A549 (cell line): ENCODE data around the gene IL17REL. TPM values are rescaled to one million over a fixed set of nuclear protein-coding genes. Genes with fewer than 3 reads are reported as not detected.

Source experiments
- ATAC-seq, 2 experiments: fragments of 200-7000 bp in 1 of 2; fragments of >200 bp in 1 of 2; cut with Nextera tagmentation in 1 of 2; cut with Tn5 transposase in 1 of 2; 3 replicates each; pipeline versions ENCODE4 v1.8.0 to v1.9.1; 2018 to 2020; ENCODE audit warnings: mild to moderate bottlenecking in 1 of 2, moderate library complexity in 1 of 2
- CTCF ChIA-PET: fragments of 300-600 bp; sonication (Branson Sonifier 250); formaldehyde crosslinking; extraction: SDS; loops from one replicate; lab custom pipeline; 2021; ENCODE audit warnings: antibody characterized with exemption, inconsistent platforms; lab: Yijun Ruan, JAX
- POLR2A ChIA-PET: fragments of 350-600 bp; formaldehyde crosslinking; extraction: SDS; loops from one replicate; lab custom pipeline; 2021; ENCODE audit warnings: antibody characterized with exemption, inconsistent platforms; lab: Yijun Ruan, JAX
- DNase-seq, 2 experiments: peaks; one replicate each; pipeline versions ENCODE4 v3.0.0 to v3.0.0-alpha.2; 2011 to 2016; ENCODE audit warnings: low read depth in 1 of 2, low spot score in 1 of 2
- FAIRE-seq: peaks from 2 replicates; lab custom pipeline; 2011; peaks lifted over from hg19 to GRCh38; lab: Jason Lieb, UNC
- H3K27ac ChIP-seq, 2 experiments: fragments of >200 bp; sonication (Bioruptor Twin); formaldehyde crosslinking; 3 replicates each; pipeline ENCODE4 v1.5.1; 2016 to 2017
- H3K4me1 ChIP-seq: fragments of >200 bp; sonication (Bioruptor Twin); formaldehyde crosslinking; 3 replicates; pipeline ENCODE4 v1.6.1; 2016
- H3K4me2 ChIP-seq: fragments of >200 bp; sonication (Bioruptor Twin); formaldehyde crosslinking; 3 replicates; pipeline ENCODE4 v1.6.1; 2016
- H3K4me3 ChIP-seq: fragments of >200 bp; sonication (Bioruptor Twin); formaldehyde crosslinking; 3 replicates; pipeline ENCODE4 v1.5.1; 2016
- H3K9me3 ChIP-seq: fragments of >200 bp; sonication (Bioruptor Twin); formaldehyde crosslinking; 3 replicates; pipeline ENCODE4 v1.6.1; 2016
- BHLHE40 ChIP-seq: IDR thresholded peaks from 2 replicates; pipeline ENCODE4 v1.6.1; 2012; ENCODE audit warnings: low read depth, low read length, inconsistent platforms
- EP300 ChIP-seq, 2 experiments: fragments of >200 bp; sonication (Bioruptor Twin); formaldehyde crosslinking; IDR thresholded peaks; 2 replicates in 1 of 2; 3 replicates in 1 of 2; pipeline ENCODE4 v1.6.1; 2016 to 2017
- HOXA7 ChIP-seq: fragments of 250-450 bp; sonication (Bioruptor Pico); IDR thresholded peaks from 2 replicates; pipeline ENCODE4 v1.5.0; 2020; ENCODE audit warnings: mild to moderate bottlenecking, moderate library complexity
- HOXB5 ChIP-seq: fragments of 250-450 bp; sonication (Bioruptor Pico); IDR thresholded peaks from 2 replicates; pipeline ENCODE4 v1.5.0; 2020; ENCODE audit warnings: mild to moderate bottlenecking, moderate library complexity
- MAFK ChIP-seq: fragments of 450-650 bp; IDR thresholded peaks from 2 replicates; pipeline ENCODE4 v1.6.1; 2014; ENCODE audit not compliant: partially characterized antibody
- MYC ChIP-seq: IDR thresholded peaks from 2 replicates; pipeline ENCODE4 v1.6.1; 2012; ENCODE audit warnings: mild to moderate bottlenecking, inconsistent platforms, low read length, improper control_type of control experiment, borderline replicate concordance
- POLR2AphosphoS2 ChIP-seq: conservative IDR thresholded peaks from 2 replicates; pipeline ENCODE4 v1.6.1; 2012; ENCODE audit warnings: low read length, improper control_type of control experiment, inconsistent platforms
- SREBF2 ChIP-seq: fragments of 450-650 bp; IDR thresholded peaks from 2 replicates; pipeline ENCODE4 v1.6.1; 2014; ENCODE audit warnings: mild to moderate bottlenecking, moderate library complexity
- whole genome bisulfite sequencing: methylation state at CpG from one replicate; pipeline ENCODE4 v1.1.6; 2017; ENCODE audit errors: missing lambda C conversion rate; 5-methylcytosine and 5-hydroxymethylcytosine counted together
- polyA plus RNA-seq, 4 experiments: library from polyadenylated mRNA; depleted of rRNA in 3 of 4; stranded (reverse); fragments of >200 nt; fragmentation: RNase III in 1 of 4; extraction: RNeasy Plus Mini Kit Qiagen cat#74134 plus additional on column Dnase treatment in 1 of 4; gene quantifications; 2 replicates in 3 of 4; 3 replicates in 1 of 4; pipeline ENCODE4 v1.2.3, GENCODE V29; 2011 to 2017
- TF ChIP-seq, protein P1 (sequence below): IDR thresholded peaks from 2 replicates; pipeline ENCODE4 v1.6.1; 2012
- TF ChIP-seq, protein P2 (sequence below): IDR thresholded peaks from 2 replicates; pipeline ENCODE4 v1.6.1; 2012; ENCODE audit warnings: low read depth, borderline replicate concordance

The IL17REL gene
- polyA plus RNA-seq, 2 of the 4 experiments (the other 2 are of a cell fraction), result 0.06 TPM; not detected in 1

DNA sequence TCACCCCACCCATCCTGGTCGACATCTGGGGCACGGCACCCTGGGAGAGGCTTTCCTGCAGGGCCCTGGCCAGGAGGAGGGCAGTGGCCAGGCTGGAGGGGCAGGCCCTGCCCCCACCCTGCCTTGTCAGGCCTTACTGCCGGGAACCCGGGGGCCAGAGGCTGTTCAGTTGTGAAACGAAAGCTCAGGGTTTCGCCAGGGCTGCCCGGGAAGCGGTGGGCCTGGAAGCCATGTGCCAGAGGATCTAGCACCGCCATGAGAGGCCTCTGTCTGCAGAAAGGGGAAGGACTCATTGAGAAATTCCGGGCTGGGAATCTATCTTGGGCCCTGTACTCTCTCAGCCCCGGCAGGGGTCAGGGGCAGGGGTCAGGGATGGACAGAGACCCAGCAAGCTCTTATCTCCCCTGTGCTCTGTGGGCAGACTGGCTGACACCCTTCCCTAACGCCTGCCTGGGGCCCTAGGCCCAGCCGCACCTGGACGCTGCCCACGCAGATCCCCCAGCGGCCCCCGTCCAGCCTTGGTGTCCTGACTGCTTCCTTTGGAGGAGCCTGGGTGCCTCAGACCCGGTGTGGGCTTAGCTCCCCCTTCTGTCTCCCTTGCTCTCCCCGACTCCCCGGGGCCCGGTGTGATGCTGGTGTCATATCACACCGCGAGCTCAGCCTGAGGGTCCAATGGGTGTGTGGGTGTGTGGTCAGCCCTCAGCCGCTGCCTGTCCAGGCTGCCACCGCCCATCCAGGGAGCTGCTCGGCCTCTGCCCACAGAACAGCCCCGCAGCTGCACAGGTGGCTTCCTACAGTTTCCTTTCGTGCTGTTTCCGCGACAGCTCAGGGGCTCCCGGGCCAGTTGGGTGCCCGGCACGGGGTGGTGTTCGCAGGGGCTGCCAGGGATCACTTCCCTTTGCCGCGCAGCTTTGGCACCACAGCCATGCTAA is 45.5 kb downstream of the IL17REL start:
- TF ChIP-seq MYC (no peak), BHLHE40 (no peak), MAFK (no peak)
- TF ChIP-seq, protein P1, sequence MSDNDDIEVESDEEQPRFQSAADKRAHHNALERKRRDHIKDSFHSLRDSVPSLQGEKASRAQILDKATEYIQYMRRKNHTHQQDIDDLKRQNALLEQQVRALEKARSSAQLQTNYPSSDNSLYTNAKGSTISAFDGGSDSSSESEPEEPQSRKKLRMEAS, result no peak
- TF ChIP-seq, protein P2, sequence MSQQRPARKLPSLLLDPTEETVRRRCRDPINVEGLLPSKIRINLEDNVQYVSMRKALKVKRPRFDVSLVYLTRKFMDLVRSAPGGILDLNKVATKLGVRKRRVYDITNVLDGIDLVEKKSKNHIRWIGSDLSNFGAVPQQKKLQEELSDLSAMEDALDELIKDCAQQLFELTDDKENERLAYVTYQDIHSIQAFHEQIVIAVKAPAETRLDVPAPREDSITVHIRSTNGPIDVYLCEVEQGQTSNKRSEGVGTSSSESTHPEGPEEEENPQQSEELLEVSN, result no peak
- Histone ChIP-seq H3K27ac (peak overlapping the region in 1 of 2 experiments; percentile 96; a peak in 4 of 6 replicates), H3K4me1 (peaks cover 53% of the 10 kb centered on the region), H3K9me3 (no peaks in the 10 kb centered on the region), H3K4me2 (no peak overlapping the region), H3K4me3 (no peak overlapping the region)
- WGBS, result 84% methylated on average over 17 of the region's 36 CpGs
- POLR2A ChIA-PET, result no interaction called here
- CTCF ChIA-PET, result interaction anchor here (1.1 to 1.7 kb wide), 2 partner anchors 16 to 63 kb away, joined by 3 to 9 read pairs; no protein-coding TSS in a partner anchor
- ATAC-seq, result no peak
- FAIRE-seq, result no peak
- DNase-seq, result no peak

DNA sequence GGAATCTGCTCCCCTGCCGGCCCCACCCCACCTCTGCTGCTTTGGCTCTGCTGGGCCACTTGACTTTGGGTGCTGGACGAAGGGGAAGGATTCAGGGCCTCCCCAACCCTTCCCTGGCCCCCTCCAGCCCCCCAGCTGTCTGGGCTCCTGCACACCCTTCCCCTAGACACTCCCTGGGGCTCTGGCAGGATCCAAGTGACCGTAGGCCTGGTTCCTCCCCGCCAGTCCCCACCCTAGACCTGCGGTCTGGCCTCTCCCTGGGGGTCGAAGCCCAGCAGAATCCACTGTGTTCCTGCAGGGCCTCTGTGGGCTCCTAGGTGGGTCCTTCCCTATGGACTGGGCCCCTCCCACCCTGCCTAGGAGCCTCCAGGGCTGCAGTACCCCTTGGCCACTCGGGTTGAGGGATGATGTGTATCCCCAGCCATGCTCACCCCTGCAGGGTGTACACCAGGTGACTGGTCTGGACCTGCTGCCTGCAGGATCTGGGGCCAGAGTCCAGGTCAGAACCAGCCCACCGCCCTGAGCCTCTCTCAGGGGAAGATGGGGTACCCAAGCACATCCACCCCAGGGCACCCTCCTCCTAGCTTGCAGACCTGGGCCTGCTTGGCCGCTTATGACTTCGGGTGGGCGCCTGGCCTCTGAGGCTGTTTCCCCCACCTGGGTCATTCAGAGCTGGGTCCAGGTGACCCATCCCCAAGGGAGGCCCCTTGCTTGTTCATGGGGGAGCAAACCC is 46.4 kb downstream of the IL17REL start:
- FAIRE-seq (no peak), ATAC-seq (no peak)
- WGBS, result 81% methylated on average over 6 of the region's 11 CpGs

GRCh38 chr22:49965091-49966040 is 47.2 kb downstream of the IL17REL start:
- ATAC-seq, result no peak
- no peak for FAIRE-seq
- Histone ChIP-seq H3K4me1 (peaks cover 46% of the 10 kb centered on the region), H3K27ac (peak overlapping the region in 1 of 2 experiments; percentile 96; a peak in 2 of 6 replicates), H3K4me3 (no peak overlapping the region), H3K4me2 (no peak overlapping the region), H3K9me3 (no peaks in the 10 kb centered on the region)
- TF ChIP-seq EP300 (IDR thresholded peaks at IDR 0.05), result no peak
- WGBS, result 87% methylated on average over 7 of the region's 22 CpGs
- POLR2A ChIA-PET, result no interaction called here
- CTCF ChIA-PET, result no interaction called here
- no peak for DNase-seq

More for the DNA sequence above, 46.4 kb downstream of the IL17REL start:
- Histone ChIP-seq H3K9me3 (no peaks in the 10 kb centered on the region), H3K4me3 (no peak overlapping the region), H3K4me2 (no peak overlapping the region), H3K4me1 (peaks cover 49% of the 10 kb centered on the region), H3K27ac (peak overlapping the region in 1 of 2 experiments; percentile 96; a peak in 3 of 6 replicates)
- ChIA-PET POLR2A (no interaction called here), CTCF (interaction anchor here (1.1 kb wide), 1 partner anchor 17 kb away, joined by 3 read pairs; no protein-coding TSS in a partner anchor)
- DNase-seq, result no peak
- TF ChIP-seq SREBF2, result no peak
- 0 out of 2 replicates have a peak, but pooled peaks have one; percentile 35 for TF ChIP-seq POLR2AphosphoS2

DNA sequence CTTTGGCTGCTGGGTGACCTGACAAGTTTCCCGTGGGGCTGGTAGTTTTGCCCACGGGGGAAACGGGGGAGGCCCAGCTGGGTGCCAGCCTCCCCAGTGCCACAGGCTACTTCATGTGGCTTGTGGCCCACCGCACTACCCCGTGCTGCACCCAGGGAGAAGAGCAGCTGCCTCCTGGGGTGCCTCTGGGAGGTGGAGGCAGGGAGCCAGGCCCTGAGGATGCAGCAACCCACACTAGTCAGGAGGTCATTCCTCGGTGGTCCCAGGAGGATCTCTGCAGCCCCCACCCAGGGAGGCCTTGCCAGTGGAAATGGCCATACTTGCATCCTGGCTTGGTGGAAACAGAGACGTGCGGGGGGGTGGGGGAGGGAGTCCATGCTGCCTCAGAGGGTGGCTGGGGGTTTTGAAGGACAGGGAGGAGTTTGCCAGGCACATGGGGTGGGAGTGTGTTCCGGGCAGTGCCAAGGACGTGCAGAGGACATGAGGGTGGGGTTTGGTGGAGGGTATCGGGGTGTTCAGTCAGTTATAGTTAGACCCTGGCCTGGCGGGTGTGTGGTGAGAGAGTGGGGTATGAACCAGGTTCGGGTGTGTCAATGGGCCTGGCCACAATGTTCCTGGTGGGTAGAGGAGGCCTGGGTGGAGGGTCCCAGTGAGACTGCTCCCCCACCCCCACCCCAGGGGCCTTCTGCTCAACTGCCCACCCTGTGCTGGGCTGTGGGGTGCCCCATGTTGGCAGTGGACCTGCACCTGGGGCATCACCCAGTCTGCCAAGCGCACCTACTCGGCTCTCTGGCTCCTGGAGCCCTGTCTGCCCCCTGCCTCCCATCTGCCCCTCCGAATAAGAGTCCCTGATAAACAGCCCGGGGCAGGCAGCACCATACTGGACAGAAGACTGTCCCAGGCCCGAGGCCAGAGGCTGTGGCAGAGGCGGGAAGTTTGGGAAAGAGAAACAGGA is 48.2 kb downstream of the IL17REL start:
- CTCF ChIA-PET, result no interaction called here
- FAIRE-seq (no peak), DNase-seq (no peak)
- Histone ChIP-seq H3K27ac (peak overlapping the region in 1 of 2 experiments; percentile 96; a peak in 3 of 6 replicates), H3K4me3 (no peak overlapping the region), H3K4me2 (peak overlapping the region; percentile 93; the same call in 2 of the 3 replicates), H3K9me3 (no peaks in the 10 kb centered on the region)
- POLR2A ChIA-PET, result no interaction called here
- WGBS, result 70% methylated on average over 11 of the region's 19 CpGs
- TF ChIP-seq HOXB5 (no peak), HOXA7 (CRISPR knock-in tag) (0 out of 2 replicates have a peak, but pooled peaks have one; percentile 3)
- TF ChIP-seq, all 56 proteins: peak for 1
- H3K4me1 ChIP-seq, result peaks cover 40% of the 10 kb centered on the region
- ATAC-seq, result no peak
